ENCODE data around the gene FGFRL1. TPM values are rescaled to one million over a fixed set of nuclear protein-coding genes. Genes with fewer than 3 reads are reported as not detected.
A peak's percentile ranks its signal among the peaks of the same experiment; 100 is the strongest.
"Not testable (repeated sequence)": the region's sequence is repeated elsewhere in the genome, so short reads cannot be mapped to it uniquely, and the experiment has no call there.

The FGFRL1 gene
- total RNA-seq, 4 donors from 2014 or later: 9.0 to 19.9 (median 12.0) TPM

GRCh38 chr4:1053080-1053661 lies 41.7 kb downstream of the FGFRL1 start:
- no peaks in the 10 kb centered on the region for H3K36me3 ChIP-seq
- H3K9me3 ChIP-seq: no peaks in the 10 kb centered on the region
- peaks cover 78% of the 10 kb centered on the region for H3K27me3 ChIP-seq
- peak overlapping the region; percentile 28 for H3K4me3 ChIP-seq
- DNase-seq (ENCODE audit: low spot score in 2 of 2): peak; percentile 59 to 77
- H3K27ac ChIP-seq: no peak overlapping the region
- H3K4me1 ChIP-seq: peaks cover 36% of the 10 kb centered on the region
- WGBS: 30% methylated on average over 18 of the region's 24 CpGs
- no peak for TF ChIP-seq EP300 (IDR thresholded peaks at IDR 0.05)
- TF ChIP-seq POLR2A (IDR thresholded peaks at IDR 0.05): no peak
- TF ChIP-seq, protein P1, sequence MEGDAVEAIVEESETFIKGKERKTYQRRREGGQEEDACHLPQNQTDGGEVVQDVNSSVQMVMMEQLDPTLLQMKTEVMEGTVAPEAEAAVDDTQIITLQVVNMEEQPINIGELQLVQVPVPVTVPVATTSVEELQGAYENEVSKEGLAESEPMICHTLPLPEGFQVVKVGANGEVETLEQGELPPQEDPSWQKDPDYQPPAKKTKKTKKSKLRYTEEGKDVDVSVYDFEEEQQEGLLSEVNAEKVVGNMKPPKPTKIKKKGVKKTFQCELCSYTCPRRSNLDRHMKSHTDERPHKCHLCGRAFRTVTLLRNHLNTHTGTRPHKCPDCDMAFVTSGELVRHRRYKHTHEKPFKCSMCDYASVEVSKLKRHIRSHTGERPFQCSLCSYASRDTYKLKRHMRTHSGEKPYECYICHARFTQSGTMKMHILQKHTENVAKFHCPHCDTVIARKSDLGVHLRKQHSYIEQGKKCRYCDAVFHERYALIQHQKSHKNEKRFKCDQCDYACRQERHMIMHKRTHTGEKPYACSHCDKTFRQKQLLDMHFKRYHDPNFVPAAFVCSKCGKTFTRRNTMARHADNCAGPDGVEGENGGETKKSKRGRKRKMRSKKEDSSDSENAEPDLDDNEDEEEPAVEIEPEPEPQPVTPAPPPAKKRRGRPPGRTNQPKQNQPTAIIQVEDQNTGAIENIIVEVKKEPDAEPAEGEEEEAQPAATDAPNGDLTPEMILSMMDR (IDR thresholded peaks at IDR 0.05): no peak
- no peak for TF ChIP-seq POLR2AphosphoS5 (IDR thresholded peaks at IDR 0.05)

DNA sequence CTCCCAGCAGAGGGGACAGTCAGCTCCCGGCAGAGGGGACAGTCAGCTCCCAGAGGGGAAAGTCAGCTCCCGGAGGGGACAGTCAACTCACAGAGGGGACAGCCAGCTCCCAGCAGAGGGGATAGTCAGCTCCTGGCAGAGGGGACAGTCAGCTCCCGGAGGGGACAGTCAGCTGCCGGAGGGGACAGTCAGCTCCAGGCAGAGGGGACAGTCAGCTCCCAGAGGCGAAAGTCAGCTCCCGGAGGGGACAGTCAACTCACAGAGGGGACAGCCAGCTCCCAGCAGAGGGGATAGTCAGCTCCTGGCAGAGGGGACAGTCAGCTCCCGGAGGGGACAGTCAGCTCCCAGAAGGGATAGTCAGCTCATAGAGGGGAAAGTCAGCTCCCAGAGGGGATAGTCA lies 42.5 kb downstream of the FGFRL1 start:
- H3K9me3 ChIP-seq, H3K36me3 ChIP-seq, H3K27ac ChIP-seq: not testable (repeated sequence)
- DNase-seq (ENCODE audit: low spot score in 2 of 2): peak; percentile 26 to 38
- WGBS: 31% methylated on average over 6 of the region's 7 CpGs
- H3K4me1 ChIP-seq: peaks cover 43% of the 10 kb centered on the region
- peaks cover 79% of the 10 kb centered on the region for H3K27me3 ChIP-seq
- H3K4me3 ChIP-seq: peak overlapping the region; percentile 28

- Histone ChIP-seq H3K4me3 (peak overlapping the region; percentile 11), H3K4me1 (peaks cover 47% of the 10 kb centered on the region), H3K27me3 (peaks cover 77% of the 10 kb centered on the region)
- H3K36me3 ChIP-seq, H3K27ac ChIP-seq, H3K9me3 ChIP-seq: not testable (repeated sequence)
- WGBS: 40% methylated on average over 3 of the region's 11 CpGs
- DNase-seq (ENCODE audit: low spot score in 2 of 2): peak in 1 of 2 donors; percentile 52
Observed at GRCh38 chr4:1054696-1055242, 43.3 kb downstream of the FGFRL1 start.

GRCh38 chr4:1055243-1055701 lies 43.8 kb downstream of the FGFRL1 start:
- peak; percentile 56 to 62 for DNase-seq (ENCODE audit: low spot score in 2 of 2)
- H3K9me3 ChIP-seq, H3K36me3 ChIP-seq, H3K27ac ChIP-seq: not testable (repeated sequence)
- Histone ChIP-seq H3K4me1 (peaks cover 47% of the 10 kb centered on the region), H3K27me3 (peaks cover 75% of the 10 kb centered on the region), H3K4me3 (peak overlapping the region; percentile 11)
- 40% methylated on average over 5 of the region's 13 CpGs for WGBS

- no peaks in the 10 kb centered on the region for H3K36me3 ChIP-seq
- TF ChIP-seq EP300 (IDR thresholded peaks at IDR 0.05): no peak
- TF ChIP-seq, protein P1 (IDR thresholded peaks at IDR 0.05): no peak
- TF ChIP-seq POLR2AphosphoS5 (IDR thresholded peaks at IDR 0.05): no peak
- TF ChIP-seq POLR2A (IDR thresholded peaks at IDR 0.05): no peak
- no peak overlapping the region for H3K27ac ChIP-seq
- H3K4me1 ChIP-seq: peaks cover 47% of the 10 kb centered on the region
- DNase-seq (ENCODE audit: low spot score in 2 of 2): peak; percentile 68 to 80
- WGBS: 22% methylated on average over 24 of the region's 34 CpGs
- H3K9me3 ChIP-seq: no peaks in the 10 kb centered on the region
- H3K4me3 ChIP-seq: peak overlapping the region; percentile 11
- peaks cover 70% of the 10 kb centered on the region for H3K27me3 ChIP-seq
Observed at GRCh38 chr4:1055721-1056590, 44.5 kb downstream of the FGFRL1 start.

DNA sequence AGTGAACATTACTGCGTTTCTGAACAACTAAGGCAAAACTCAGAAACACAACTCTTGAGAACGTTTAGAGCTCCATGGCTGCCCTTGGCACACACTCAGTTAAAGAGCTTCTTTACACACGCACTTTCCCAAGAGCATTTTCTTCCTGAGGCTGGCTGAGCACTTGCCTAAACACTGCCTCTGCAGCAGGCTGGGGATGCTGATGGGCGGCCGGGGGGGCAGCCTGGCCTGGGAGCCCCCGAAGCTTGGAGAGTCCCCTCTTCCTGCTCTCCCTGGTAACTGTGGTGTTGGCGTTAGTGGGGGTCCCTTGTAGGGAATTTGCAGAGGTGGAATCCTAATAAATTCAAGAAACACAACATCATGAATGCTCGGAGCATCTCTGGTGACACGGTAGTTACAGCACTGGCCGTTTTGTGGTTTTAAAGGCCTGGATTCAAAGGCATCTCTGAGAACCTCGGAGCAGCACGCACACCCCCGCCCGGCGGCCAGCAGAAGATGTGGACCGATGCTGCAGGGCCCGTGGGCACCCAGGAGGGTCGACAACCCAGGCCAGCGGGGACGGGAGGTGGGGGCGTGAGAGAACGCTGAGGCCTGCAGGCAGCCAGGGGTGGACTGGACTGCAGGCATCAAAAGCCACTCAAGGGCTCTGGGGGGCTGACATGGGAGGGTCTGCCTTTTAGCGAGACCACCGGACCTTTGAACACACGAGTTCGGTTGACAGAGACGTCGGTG lies 45.4 kb downstream of the FGFRL1 start:
- peaks cover 70% of the 10 kb centered on the region for H3K27me3 ChIP-seq
- H3K9me3 ChIP-seq: no peaks in the 10 kb centered on the region
- DNase-seq (ENCODE audit: low spot score in 2 of 2): peak; percentile 42 to 72

More for the DNA sequence above, 45.4 kb downstream of the FGFRL1 start:
- Histone ChIP-seq H3K36me3 (no peaks in the 10 kb centered on the region), H3K4me1 (peaks cover 47% of the 10 kb centered on the region), H3K27ac (no peak overlapping the region), H3K4me3 (no peak overlapping the region)
- TF ChIP-seq POLR2AphosphoS5 (IDR thresholded peaks at IDR 0.05) (no peak), EP300 (IDR thresholded peaks at IDR 0.05) (no peak), POLR2A (IDR thresholded peaks at IDR 0.05) (no peak)
- TF ChIP-seq, protein P1 (IDR thresholded peaks at IDR 0.05): no peak
- WGBS: 84% methylated on average over 25 of the region's 28 CpGs
